ENCODE measurements around the gene PC. TPM values are rescaled to one million over a fixed set of nuclear protein-coding genes. Genes with fewer than 3 reads are reported as not detected.

PC gene
- total and polyA plus RNA-seq, 2 experiments from 2014 or later = 18.3 to 21.7 TPM

GRCh38 chr11:66842896-66843775 is 115.0 kb downstream of the PC start, which contains the start of gene RCE1:
Gene RCE1, plus strand, starts transcription at chr11:66843441. Its CDS starts 15 bp downstream, at chr11:66843456.
- Mint-ChIP-seq H3K27me3 (ENCODE audit: insufficient read depth, low read depth, poor library complexity) (peaks cover 5% of the 10 kb centered on the region), H3K9me3 (no peaks in the 10 kb centered on the region; the same call in 2 of the 3 replicates), H3K27ac (peak within 1 kb of the TSS; percentile 96), H3K4me3 (peak within 1 kb of the TSS; percentile 84), H3K36me3 (ENCODE audit: low read depth) (peaks cover 18% of the 10 kb centered on the region), H3K4me1 (peaks cover 10% of the 10 kb centered on the region)
- Histone ChIP-seq H3K4me2 (peak within 1 kb of the TSS; percentile 98), H3F3A (replicated peaks; ENCODE audit: low read depth) (0 out of 2 replicates have a peak, but pooled peaks cover 9% of the 10 kb centered on the region), H3K9me2 (ENCODE audit: insufficient read depth) (no peaks in the 10 kb centered on the region), H4K20me1 (replicated peaks; ENCODE audit: insufficient read depth) (peaks cover 17% of the 10 kb centered on the region), H3K27ac (ENCODE audit: low read depth) (peak within 1 kb of the TSS; percentile 90), H3K4me1 (ENCODE audit: insufficient read depth) (peaks cover 9% of the 10 kb centered on the region), H3K27me3 (ENCODE audit: insufficient read depth) (no peaks in the 10 kb centered on the region), H3K79me2 (replicated peaks; ENCODE audit: insufficient read depth) (peaks cover 29% of the 10 kb centered on the region), H3K4me3 (peak within 1 kb of the TSS; percentile 94), H2AFZ (peak within 1 kb of the TSS; percentile 69), H3K36me3 (ENCODE audit: insufficient read depth) (no peaks in the 10 kb centered on the region; the same call in 1 of the 2 replicates)
- DNase-seq (ENCODE audit: low spot score) = peak; percentile 91
- TF ChIP-seq EZH2phosphoT487 (IDR thresholded peaks at IDR 0.05; ENCODE audit: unreplicated experiment) = no peak
- peak; percentile 99 for TF ChIP-seq CREB1 (CRISPR knock-in tag; IDR thresholded peaks at IDR 0.05; ENCODE audit: low read depth)
- TF ChIP-seq POLR2AphosphoS5 (IDR thresholded peaks at IDR 0.05; ENCODE audit: low read depth) = peak; percentile 87
- peak; percentile 24; the same call in 1 of the 2 replicates for TF ChIP-seq ETS1 (IDR thresholded peaks at IDR 0.05)
- peak; percentile 81 for ATAC-seq

DNA sequence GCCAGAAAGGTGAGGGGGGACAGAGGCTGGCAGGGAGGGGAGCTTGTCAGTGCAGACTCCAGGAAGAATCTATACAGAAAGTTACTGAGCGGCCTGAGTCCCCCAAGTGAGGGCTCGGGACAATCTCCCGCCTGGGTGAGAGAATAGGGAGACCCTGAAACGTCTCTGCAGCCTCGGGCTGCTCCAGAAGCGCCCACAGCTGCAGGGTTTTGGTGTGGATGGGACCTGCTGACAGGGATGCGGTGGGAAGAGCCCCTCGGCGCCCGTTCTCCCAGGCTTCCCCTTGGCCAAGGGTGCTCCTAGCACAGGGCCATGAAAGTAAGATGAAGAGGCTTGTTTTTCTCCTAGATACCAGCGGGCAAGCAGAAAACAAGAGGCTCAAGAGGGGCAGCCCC is 115.7 kb downstream of the PC start:
- peaks cover 17% of the 10 kb centered on the region for H4K20me1 ChIP-seq (replicated peaks; ENCODE audit: insufficient read depth)
- Mint-ChIP-seq H3K27ac (peak overlapping the region; percentile 89), H3K36me3 (ENCODE audit: low read depth) (peaks cover 18% of the 10 kb centered on the region), H3K9me3 (no peaks in the 10 kb centered on the region; the same call in 2 of the 3 replicates), H3K27me3 (ENCODE audit: insufficient read depth, low read depth, poor library complexity) (peaks cover 5% of the 10 kb centered on the region), H3K4me1 (peaks cover 10% of the 10 kb centered on the region), H3K4me3 (peak overlapping the region; percentile 84)
- 0 out of 2 replicates have a peak, but pooled peaks cover 11% of the 10 kb centered on the region for H3F3A ChIP-seq (replicated peaks; ENCODE audit: low read depth)
- no peaks in the 10 kb centered on the region; the same call in 1 of the 2 replicates for H3K36me3 ChIP-seq (ENCODE audit: insufficient read depth)
- H3K9me2 ChIP-seq (ENCODE audit: insufficient read depth) = no peaks in the 10 kb centered on the region
- DNase-seq (ENCODE audit: low spot score) (no peak), ATAC-seq (peak; percentile 8)
- peak overlapping the region; percentile 69; the same call in 1 of the 2 replicates for H2AFZ ChIP-seq
- TF ChIP-seq ZNF462 (CRISPR knock-in tag; IDR thresholded peaks at IDR 0.05) (no peak), CREB1 (CRISPR knock-in tag; IDR thresholded peaks at IDR 0.05; ENCODE audit: low read depth) (no peak), ETS1 (IDR thresholded peaks at IDR 0.05) (no peak), JUNB (IDR thresholded peaks at IDR 0.05; ENCODE audit: unreplicated experiment) (no peak)
- peak overlapping the region; percentile 90; the same call in 1 of the 2 replicates for H3K27ac ChIP-seq (ENCODE audit: low read depth)
- H3K4me2 ChIP-seq = peak overlapping the region; percentile 98
- peak overlapping the region; percentile 94 for H3K4me3 ChIP-seq
- H3K27me3 ChIP-seq (ENCODE audit: insufficient read depth) = no peaks in the 10 kb centered on the region
- H3K4me1 ChIP-seq (ENCODE audit: insufficient read depth) = peaks cover 9% of the 10 kb centered on the region
- H3K79me2 ChIP-seq (replicated peaks; ENCODE audit: insufficient read depth) = peaks cover 29% of the 10 kb centered on the region
